ENCODE measurements around the gene PIWIL4. TPM values are rescaled to one million over a fixed set of nuclear protein-coding genes. Genes with fewer than 3 reads are reported as not detected.

Gene PIWIL4
- total and polyA plus RNA-seq, 2 of the 8 experiments (the other 6 are each of a cell fraction or from before 2014, with no cell fraction given), result 0.51 to 0.52 TPM

GRCh38 chr11:94545264-94546161, 21.7 kb upstream of the PIWIL4 start (continued):
- TF ChIP-seq CTBP2 (IDR thresholded peaks at IDR 0.05; ENCODE audit: borderline replicate concordance, insufficient read depth, insufficient read length, low read length) (no peak), BRCA1 (IDR thresholded peaks at IDR 0.05; ENCODE audit: low read depth, low read length) (no peak), TCF12 (IDR thresholded peaks at IDR 0.05; ENCODE audit: low read depth, low read length) (no peak), USF2 (IDR thresholded peaks at IDR 0.05; ENCODE audit: low read length) (0 out of 2 replicates have a peak, but pooled peaks have one; percentile 12), MAX (IDR thresholded peaks at IDR 0.05) (peak; percentile 76), SUZ12 (IDR thresholded peaks at IDR 0.05; ENCODE audit: low read length) (peak; percentile 52; the same call in 1 of the 2 replicates), CEBPB (IDR thresholded peaks at IDR 0.05; ENCODE audit: low read depth, low read length) (no peak), EGR1 (IDR thresholded peaks at IDR 0.05; ENCODE audit: borderline replicate concordance, low read depth, low read length) (no peak), KDM1A (IDR thresholded peaks at IDR 0.05; ENCODE audit: borderline replicate concordance, low read length) (no peak), BCL11A (IDR thresholded peaks at IDR 0.05; ENCODE audit: low read depth in 2 of 2, low read length in 2 of 2) (no peak), EP300 (IDR thresholded peaks at IDR 0.05; ENCODE audit: borderline replicate concordance in 1 of 2, low read depth in 2 of 2, low read length in 2 of 2) (no peak), POU5F1 (IDR thresholded peaks at IDR 0.05; ENCODE audit: low read depth, low read length) (no peak)
